Smooth muscle cell (in vitro differentiated cells): ENCODE measurements around the gene YIPF1. TPM values are rescaled to one million over a fixed set of nuclear protein-coding genes. Genes with fewer than 3 reads are reported as not detected.

Experiments used
- DNase-seq: peaks from one replicate; lab custom pipeline; 2025; ENCODE audit not compliant: unreplicated experiment; lab: John Stamatoyannopoulos, UW
- H2AFZ ChIP-seq: fragments of 200-600 bp; sonication (generic); 2 replicates; pipeline ENCODE4 v1.6.0; 2016; ENCODE audit warnings: antibody characterized with exemption, low read depth, mild to moderate bottlenecking
- H3F3A ChIP-seq: fragments of 200-600 bp; sonication (generic); 2 replicates; pipeline ENCODE4 v1.6.0; 2017; ENCODE audit warnings: antibody characterized with exemption, low read depth
- H3K27ac ChIP-seq: fragments of 200-600 bp; sonication (generic); 2 replicates; pipeline ENCODE4 v1.5.1; 2016; ENCODE audit warnings: low read depth, mild to moderate bottlenecking
- H3K27me3 ChIP-seq: fragments of 200-600 bp; sonication (generic); 2 replicates; pipeline ENCODE4 v1.6.1; 2016; ENCODE audit warnings: low read depth, mild to moderate bottlenecking
- H3K36me3 ChIP-seq: fragments of 200-600 bp; sonication (generic); 2 replicates; pipeline ENCODE4 v1.5.1; 2016; ENCODE audit warnings: low read depth
- H3K4me1 ChIP-seq: fragments of 200-600 bp; sonication (generic); 2 replicates; pipeline ENCODE4 v1.5.1; 2016; ENCODE audit warnings: low read depth
- H3K4me2 ChIP-seq: fragments of 200-600 bp; sonication (generic); 2 replicates; pipeline ENCODE4 v1.6.0; 2016; ENCODE audit warnings: mild to moderate bottlenecking
- H3K4me3 ChIP-seq: fragments of 200-600 bp; sonication (generic); 2 replicates; pipeline ENCODE4 v1.5.1; 2016; ENCODE audit warnings: mild to moderate bottlenecking
- H3K79me2 ChIP-seq: fragments of 200-600 bp; sonication (generic); 2 replicates; pipeline ENCODE4 v1.6.0; 2016; ENCODE audit warnings: low read depth, mild to moderate bottlenecking
- H3K9ac ChIP-seq: fragments of 200-600 bp; sonication (generic); 2 replicates; pipeline ENCODE4 v1.6.0; 2016; ENCODE audit warnings: low read depth
- H3K9me3 ChIP-seq: fragments of 200-600 bp; sonication (generic); replicated peaks from 2 replicates; pipeline ENCODE4 v1.5.1; 2016; ENCODE audit warnings: low read depth
- H4K20me1 ChIP-seq: fragments of 200-600 bp; sonication (generic); 2 replicates; pipeline ENCODE4 v1.6.0; 2016; ENCODE audit warnings: low read depth
- CTCF ChIP-seq: fragments of 200-600 bp; sonication (generic); IDR thresholded peaks from 2 replicates; pipeline ENCODE4 v1.5.1; 2017; ENCODE audit warnings: borderline replicate concordance, mild to moderate bottlenecking, antibody characterized with exemption; ENCODE audit not compliant: insufficient read depth, poor library complexity, severe bottlenecking
- WGBS: methylation state at CpG from one replicate; pipeline ENCODE4 v1.1.7; 2016; ENCODE audit warnings: low lambda C conversion rate; 5-methylcytosine and 5-hydroxymethylcytosine counted together
- polyA plus RNA-seq: library from polyadenylated mRNA; unstranded; fragments of >200 nt; fragmentation: Nextera tagmentation; extraction: Ambion mirVana; gene quantifications from 2 replicates; pipeline ENCODE4 v1.2.1, GENCODE V29; 2016
- total RNA-seq: library from RNA; depleted of rRNA; stranded (reverse); fragments of >200 nt; gene quantifications from 2 replicates; pipeline ENCODE4 v1.2.3, GENCODE V29; 2014

The YIPF1 gene
- total and polyA plus RNA-seq, 2 experiments from 2014 or later = 32.4 to 45.9 TPM

- H3K4me1 ChIP-seq = no peaks in the 10 kb centered on the region
- H3K4me2 ChIP-seq = no peak overlapping the region
- no peak overlapping the region for H3K27ac ChIP-seq
- no peaks in the 10 kb centered on the region for H3F3A ChIP-seq
- H3K4me3 ChIP-seq = no peak overlapping the region
- DNase-seq = no peak
- H3K27me3 ChIP-seq = no peaks in the 10 kb centered on the region
- no peak overlapping the region for H3K9ac ChIP-seq
- H4K20me1 ChIP-seq = no peaks in the 10 kb centered on the region
- H3K9me3 ChIP-seq = no peaks in the 10 kb centered on the region
- no peak for TF ChIP-seq CTCF
- H3K79me2 ChIP-seq = no peaks in the 10 kb centered on the region
- WGBS = 98% methylated on average over 11 of the region's 11 CpGs
- peaks cover 12% of the 10 kb centered on the region for H3K36me3 ChIP-seq
- no peak overlapping the region for H2AFZ ChIP-seq
Measured at GRCh38 chr1:53869454-53870117, 20.0 kb downstream of the YIPF1 start.

- H3K27ac ChIP-seq = no peak overlapping the region
- 90% methylated on average over 1 of the region's 1 CpG for WGBS
- no peaks in the 10 kb centered on the region for H3F3A ChIP-seq
- no peak overlapping the region for H3K4me3 ChIP-seq
- no peak for DNase-seq
- no peaks in the 10 kb centered on the region for H3K4me1 ChIP-seq
- TF ChIP-seq CTCF = no peak
- no peaks in the 10 kb centered on the region for H4K20me1 ChIP-seq
- no peaks in the 10 kb centered on the region for H3K27me3 ChIP-seq
- no peak overlapping the region for H3K4me2 ChIP-seq
- H3K9ac ChIP-seq = no peak overlapping the region
- no peak overlapping the region for H2AFZ ChIP-seq
- no peaks in the 10 kb centered on the region for H3K79me2 ChIP-seq
- peaks cover 12% of the 10 kb centered on the region for H3K36me3 ChIP-seq
- no peaks in the 10 kb centered on the region for H3K9me3 ChIP-seq
Measured at GRCh38 chr1:53868565-53868964, 21.0 kb downstream of the YIPF1 start.

- 93% methylated on average over 7 of the region's 7 CpGs for WGBS
Measured at GRCh38 chr1:53862507-53862906, 27.1 kb downstream of the YIPF1 start.

More at GRCh38 chr1:53862507-53862906, 27.1 kb downstream of the YIPF1 start:
- TF ChIP-seq CTCF = no peak
- no peaks in the 10 kb centered on the region for H3K36me3 ChIP-seq
- no peak overlapping the region for H3K4me3 ChIP-seq
- H4K20me1 ChIP-seq = peaks cover 4% of the 10 kb centered on the region
- no peaks in the 10 kb centered on the region for H3K9me3 ChIP-seq
- H3F3A ChIP-seq = no peaks in the 10 kb centered on the region
- DNase-seq = no peak
- H2AFZ ChIP-seq = no peak overlapping the region
- no peak overlapping the region for H3K4me2 ChIP-seq
- H3K9ac ChIP-seq = no peak overlapping the region
- no peaks in the 10 kb centered on the region for H3K79me2 ChIP-seq
- H3K27ac ChIP-seq = no peak overlapping the region
- H3K27me3 ChIP-seq = no peaks in the 10 kb centered on the region
- H3K4me1 ChIP-seq = no peaks in the 10 kb centered on the region
